ENCODE results near the gene GNPDA2.

DNA sequence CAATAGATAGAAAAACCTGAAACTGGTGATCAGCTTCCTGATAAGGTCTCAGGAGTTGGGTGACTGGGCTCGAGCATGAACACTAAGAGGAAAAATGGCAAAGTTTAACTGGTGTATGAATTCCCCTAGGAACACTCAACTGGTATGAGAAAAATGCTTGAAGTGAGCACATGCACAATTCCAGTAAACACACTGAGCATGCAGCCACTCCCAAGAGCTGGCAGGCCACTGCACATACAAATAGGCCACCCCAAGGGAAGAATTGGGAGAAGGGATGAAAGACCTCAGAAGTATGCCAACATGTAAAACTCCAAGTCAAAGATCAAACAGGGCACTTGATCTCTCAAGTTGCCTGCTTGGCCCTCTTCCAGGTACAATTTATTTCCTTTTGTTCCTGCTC is 45.4 kb upstream of the GNPDA2 start:
- TF ChIP-seq EZH2 (IDR thresholded peaks at IDR 0.05; ENCODE audit: borderline replicate concordance, low read length): no peak
- TF ChIP-seq, protein P1, sequence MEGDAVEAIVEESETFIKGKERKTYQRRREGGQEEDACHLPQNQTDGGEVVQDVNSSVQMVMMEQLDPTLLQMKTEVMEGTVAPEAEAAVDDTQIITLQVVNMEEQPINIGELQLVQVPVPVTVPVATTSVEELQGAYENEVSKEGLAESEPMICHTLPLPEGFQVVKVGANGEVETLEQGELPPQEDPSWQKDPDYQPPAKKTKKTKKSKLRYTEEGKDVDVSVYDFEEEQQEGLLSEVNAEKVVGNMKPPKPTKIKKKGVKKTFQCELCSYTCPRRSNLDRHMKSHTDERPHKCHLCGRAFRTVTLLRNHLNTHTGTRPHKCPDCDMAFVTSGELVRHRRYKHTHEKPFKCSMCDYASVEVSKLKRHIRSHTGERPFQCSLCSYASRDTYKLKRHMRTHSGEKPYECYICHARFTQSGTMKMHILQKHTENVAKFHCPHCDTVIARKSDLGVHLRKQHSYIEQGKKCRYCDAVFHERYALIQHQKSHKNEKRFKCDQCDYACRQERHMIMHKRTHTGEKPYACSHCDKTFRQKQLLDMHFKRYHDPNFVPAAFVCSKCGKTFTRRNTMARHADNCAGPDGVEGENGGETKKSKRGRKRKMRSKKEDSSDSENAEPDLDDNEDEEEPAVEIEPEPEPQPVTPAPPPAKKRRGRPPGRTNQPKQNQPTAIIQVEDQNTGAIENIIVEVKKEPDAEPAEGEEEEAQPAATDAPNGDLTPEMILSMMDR (IDR thresholded peaks at IDR 0.05; ENCODE audit: low read length): no peak
